Fibroblast of lung (primary cell): Measurements from ENCODE around the gene FHL1. TPM values are rescaled to one million over a fixed set of nuclear protein-coding genes. Genes with fewer than 3 reads are reported as not detected.

ENCODE experiments used
- DNase-seq, 2 donors: peaks; one replicate each; pipeline versions ENCODE4 v3.0.0 to v3.0.0-alpha.2; 2010; ENCODE audit warnings: low read depth in 2 of 2
- H2AFZ ChIP-seq: 2 replicates; pipeline ENCODE4 v1.5.1; 2012; ENCODE audit warnings: low read length, control low read depth, inconsistent platforms
- H3K27ac ChIP-seq: 2 replicates; pipeline ENCODE4 v1.5.1; 2011; ENCODE audit warnings: low read length, control low read depth; ENCODE audit not compliant: insufficient read depth
- H3K27me3 ChIP-seq: 2 replicates; pipeline ENCODE4 v1.5.1; 2011; ENCODE audit warnings: mild to moderate bottlenecking, low read length; ENCODE audit not compliant: control insufficient read depth, insufficient read depth
- H3K36me3 ChIP-seq: 2 replicates; pipeline ENCODE4 v1.5.1; 2011; ENCODE audit warnings: low read length; ENCODE audit not compliant: control insufficient read depth, insufficient read depth
- H3K4me1 ChIP-seq: 2 replicates; pipeline ENCODE4 v1.5.1; 2011; ENCODE audit warnings: low read length; ENCODE audit not compliant: control insufficient read depth, insufficient read depth; ENCODE audit errors: extremely low read depth
- H3K4me2 ChIP-seq: 2 replicates; pipeline ENCODE4 v1.5.1; 2011; ENCODE audit warnings: low read length, control low read depth; ENCODE audit not compliant: insufficient read depth; ENCODE audit errors: extremely low read depth
- H3K4me3 ChIP-seq, 4 experiments: fragments of 200-600 bp in 1 of 4; sonication (generic) in 1 of 4; replicated peaks in 1 of 4; 2 replicates each; pipeline ENCODE4 v1.5.1; 2011 to 2016; ENCODE audit warnings: low read length in 4 of 4, low read depth in 3 of 4, mild to moderate bottlenecking in 3 of 4, control low read depth in 2 of 4, inconsistent platforms in 1 of 4, mixed read lengths in 1 of 4; ENCODE audit not compliant: insufficient read depth in 1 of 4; ENCODE audit errors: control extremely low read depth in 1 of 4
- H3K79me2 ChIP-seq: 2 replicates; pipeline ENCODE4 v1.5.1; 2012; ENCODE audit warnings: mild to moderate bottlenecking, low read length, inconsistent platforms; ENCODE audit not compliant: control insufficient read depth, insufficient read depth
- H3K9ac ChIP-seq: 2 replicates; pipeline ENCODE4 v1.5.1; 2011; ENCODE audit warnings: mild to moderate bottlenecking, low read length, control low read depth; ENCODE audit not compliant: insufficient read depth
- H3K9me3 ChIP-seq: 2 replicates; pipeline ENCODE4 v1.5.1; 2012; ENCODE audit warnings: low read depth, low read length; ENCODE audit not compliant: control insufficient read depth, insufficient read depth
- H4K20me1 ChIP-seq: 2 replicates; pipeline ENCODE4 v1.5.1; 2011; ENCODE audit warnings: low read length; ENCODE audit not compliant: control insufficient read depth, insufficient read depth; ENCODE audit errors: extremely low read depth
- EZH2 ChIP-seq: IDR thresholded peaks from 2 replicates; pipeline ENCODE4 v1.5.1; 2012; ENCODE audit warnings: low read length, control low read depth, mild to moderate bottlenecking; ENCODE audit errors: missing control alignments
- polyA plus RNA-seq, 2 donors: library from polyadenylated mRNA; depleted of rRNA in 1 of 2; stranded (reverse) in 1 of 2; unstranded in 1 of 2; fragments of >200 nt; gene quantifications; 2 replicates each; pipeline ENCODE4 v1.2.1, GENCODE V29; 2011 to 2012; ENCODE audit warnings: missing spikeins in 1 of 2
- total RNA-seq: library from RNA; depleted of rRNA; stranded (reverse); fragments of >200 nt; gene quantifications from 2 replicates; pipeline ENCODE4 v1.2.1, GENCODE V29; 2014
- TF ChIP-seq, protein P1 (sequence below), 2 donors: IDR thresholded peaks in 1 of 2; conservative IDR thresholded peaks in 1 of 2; 1 replicate in 1 of 2; 2 replicates in 1 of 2; pipeline ENCODE4 v1.5.1; 2011 to 2012; ENCODE audit warnings: low read length in 2 of 2, control low read depth in 1 of 2, inconsistent platforms in 1 of 2, low read depth in 1 of 2, mild to moderate bottlenecking in 1 of 2

Gene FHL1
- total and polyA plus RNA-seq, 2 donors (not counting 1 experiment from before 2014, with no cell fraction given), result 180 to 627 TPM

DNA sequence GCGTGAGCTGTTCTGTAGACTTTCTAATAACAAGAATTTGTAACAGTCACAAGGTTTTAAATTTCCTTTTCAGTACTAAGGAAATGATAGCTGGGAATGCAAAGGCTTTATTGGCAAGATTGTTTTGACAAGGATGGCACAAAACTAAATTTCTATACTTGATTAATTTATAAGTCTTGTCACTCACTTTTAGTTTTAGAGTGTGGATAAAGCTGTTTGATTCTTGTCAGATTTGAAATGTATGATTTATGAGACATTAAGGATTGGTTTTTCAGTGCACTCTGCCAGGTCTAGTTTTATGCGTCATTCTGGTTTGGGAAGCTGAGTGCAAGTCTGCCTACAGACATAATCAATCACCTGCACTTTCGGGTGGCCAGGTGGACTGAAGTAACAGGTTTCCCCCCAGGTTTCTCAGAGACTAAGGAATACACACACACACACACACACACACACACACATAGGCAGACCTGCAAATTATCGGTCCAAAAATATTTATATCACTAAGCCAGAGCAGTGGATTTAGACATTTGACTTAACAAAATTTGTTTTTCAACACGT lies 9.3 kb downstream of the FHL1 start:
- DNase-seq, result no peak
- H3K4me3 ChIP-seq, result peak overlapping the region in 2 of 4 experiments; percentile 11 to 27
- no peaks in the 10 kb centered on the region for H3K27me3 ChIP-seq
- no peak overlapping the region for H3K27ac ChIP-seq
- peaks cover 13% of the 10 kb centered on the region for H3K79me2 ChIP-seq
- no peaks in the 10 kb centered on the region for H3K9me3 ChIP-seq
- peaks cover 5% of the 10 kb centered on the region for H3K4me1 ChIP-seq
- no peak overlapping the region for H2AFZ ChIP-seq
- H3K4me2 ChIP-seq, result peak overlapping the region; percentile 54
- TF ChIP-seq, protein P1, sequence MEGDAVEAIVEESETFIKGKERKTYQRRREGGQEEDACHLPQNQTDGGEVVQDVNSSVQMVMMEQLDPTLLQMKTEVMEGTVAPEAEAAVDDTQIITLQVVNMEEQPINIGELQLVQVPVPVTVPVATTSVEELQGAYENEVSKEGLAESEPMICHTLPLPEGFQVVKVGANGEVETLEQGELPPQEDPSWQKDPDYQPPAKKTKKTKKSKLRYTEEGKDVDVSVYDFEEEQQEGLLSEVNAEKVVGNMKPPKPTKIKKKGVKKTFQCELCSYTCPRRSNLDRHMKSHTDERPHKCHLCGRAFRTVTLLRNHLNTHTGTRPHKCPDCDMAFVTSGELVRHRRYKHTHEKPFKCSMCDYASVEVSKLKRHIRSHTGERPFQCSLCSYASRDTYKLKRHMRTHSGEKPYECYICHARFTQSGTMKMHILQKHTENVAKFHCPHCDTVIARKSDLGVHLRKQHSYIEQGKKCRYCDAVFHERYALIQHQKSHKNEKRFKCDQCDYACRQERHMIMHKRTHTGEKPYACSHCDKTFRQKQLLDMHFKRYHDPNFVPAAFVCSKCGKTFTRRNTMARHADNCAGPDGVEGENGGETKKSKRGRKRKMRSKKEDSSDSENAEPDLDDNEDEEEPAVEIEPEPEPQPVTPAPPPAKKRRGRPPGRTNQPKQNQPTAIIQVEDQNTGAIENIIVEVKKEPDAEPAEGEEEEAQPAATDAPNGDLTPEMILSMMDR (conservative IDR thresholded peaks at IDR 0.05 in 1 of 2, IDR thresholded peaks at IDR 0.05 in 1 of 2; ENCODE audit: low read depth in 1 of 2, low read length in 2 of 2), result no peak
- no peak for TF ChIP-seq EZH2
- no peaks in the 10 kb centered on the region for H3K36me3 ChIP-seq
- no peaks in the 10 kb centered on the region for H4K20me1 ChIP-seq
- H3K9ac ChIP-seq, result no peak overlapping the region

DNA sequence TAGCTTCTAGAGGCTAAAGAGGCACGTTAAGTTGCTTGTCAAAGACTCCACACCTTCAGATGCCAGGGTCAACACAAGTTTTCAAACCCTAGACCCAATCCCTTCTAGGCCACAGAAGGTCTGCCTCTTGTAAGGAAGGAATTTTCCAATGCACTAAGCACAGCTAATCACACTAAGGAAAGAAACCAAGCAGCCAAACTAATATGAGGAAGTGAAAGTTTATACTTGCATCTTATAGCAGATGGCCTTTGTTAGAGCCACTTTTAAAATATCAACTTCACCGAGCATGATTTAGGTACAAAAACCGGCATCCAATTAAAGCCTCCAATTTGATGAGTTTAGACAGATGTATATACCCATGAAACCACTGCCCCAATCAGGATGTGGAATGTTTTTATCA lies 9.9 kb downstream of the FHL1 start:
- Histone ChIP-seq H3K27ac (no peak overlapping the region), H3K4me2 (peak overlapping the region; percentile 54)

DNA sequence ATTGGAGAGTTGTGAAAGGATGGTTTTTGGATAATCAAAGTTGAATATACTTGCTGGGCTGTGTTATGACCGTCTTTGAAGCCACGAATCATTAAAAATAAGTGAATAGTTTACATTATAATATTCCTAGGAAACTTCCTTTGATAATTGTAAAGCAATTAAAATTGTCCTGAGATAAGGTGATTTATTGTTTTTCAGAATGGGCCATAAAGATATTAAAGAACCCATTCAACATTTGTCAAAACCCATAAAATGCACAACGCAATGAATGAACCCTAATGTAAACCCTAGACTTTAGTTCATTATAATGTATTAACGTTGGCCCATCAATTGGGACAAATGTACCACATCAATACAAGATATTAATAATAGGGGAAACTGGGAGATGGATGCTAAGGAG lies 11.4 kb downstream of the FHL1 start:
- no peak overlapping the region for H3K9ac ChIP-seq
- no peak overlapping the region for H2AFZ ChIP-seq
- H3K27me3 ChIP-seq, result no peaks in the 10 kb centered on the region
- no peaks in the 10 kb centered on the region for H4K20me1 ChIP-seq
- H3K4me3 ChIP-seq, result no peak overlapping the region
- no peak overlapping the region for H3K27ac ChIP-seq
- no peaks in the 10 kb centered on the region for H3K9me3 ChIP-seq
- DNase-seq, result no peak
- H3K4me1 ChIP-seq, result peaks cover 7% of the 10 kb centered on the region
- no peak overlapping the region for H3K4me2 ChIP-seq
- peaks cover 9% of the 10 kb centered on the region for H3K79me2 ChIP-seq
- H3K36me3 ChIP-seq, result no peaks in the 10 kb centered on the region
- TF ChIP-seq, protein P1 (conservative IDR thresholded peaks at IDR 0.05 in 1 of 2, IDR thresholded peaks at IDR 0.05 in 1 of 2; ENCODE audit: low read depth in 1 of 2, low read length in 2 of 2), result no peak
- no peak for TF ChIP-seq EZH2

More for the DNA sequence above, 9.9 kb downstream of the FHL1 start:
- Histone ChIP-seq H3K9me3 (no peaks in the 10 kb centered on the region), H3K79me2 (peaks cover 10% of the 10 kb centered on the region), H3K4me3 (peak overlapping the region in 2 of 4 experiments; percentile 11 to 27), H2AFZ (no peak overlapping the region), H3K9ac (no peak overlapping the region), H3K27me3 (no peaks in the 10 kb centered on the region), H3K4me1 (peaks cover 5% of the 10 kb centered on the region), H4K20me1 (no peaks in the 10 kb centered on the region), H3K36me3 (no peaks in the 10 kb centered on the region)
- TF ChIP-seq, protein P1 (conservative IDR thresholded peaks at IDR 0.05 in 1 of 2, IDR thresholded peaks at IDR 0.05 in 1 of 2; ENCODE audit: low read depth in 1 of 2, low read length in 2 of 2), result no peak
- TF ChIP-seq EZH2, result no peak
- DNase-seq, result peak in 1 of 2 donors; percentile 42
